Stimulated activated CD4-positive, alpha-beta T cell treated with anti-CD3 and anti-CD28 coated beads, Interleukin-4, amount 100 ng/mL, for 48 hours (primary cell): Measurements from ENCODE around the gene COX7C.

Source experiments
- DNase-seq, 2 donors: peaks; one replicate each; pipeline ENCODE4 v3.0.0-alpha.2; 2020; ENCODE audit warnings: low read depth in 2 of 2

COX7C gene

DNA sequence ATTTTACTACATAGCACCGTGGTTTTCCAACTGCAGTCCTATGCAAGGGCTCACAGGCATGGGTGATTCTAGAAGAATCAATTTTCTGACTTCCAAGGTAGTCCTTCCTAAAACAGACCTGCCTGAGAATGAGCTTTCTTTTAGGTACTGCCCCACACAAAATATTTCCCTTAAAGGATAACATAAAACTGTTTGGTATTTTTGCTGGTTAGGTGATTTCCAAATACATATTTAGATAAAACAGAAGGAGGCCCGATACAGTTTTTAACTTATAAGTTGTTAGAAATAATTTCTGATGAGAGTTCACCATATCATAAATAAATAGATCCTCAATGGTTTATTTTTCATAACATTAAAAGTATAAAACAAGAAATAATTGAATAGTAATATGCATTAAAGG is 46.4 kb downstream of the COX7C start:
- no peak for DNase-seq

DNA sequence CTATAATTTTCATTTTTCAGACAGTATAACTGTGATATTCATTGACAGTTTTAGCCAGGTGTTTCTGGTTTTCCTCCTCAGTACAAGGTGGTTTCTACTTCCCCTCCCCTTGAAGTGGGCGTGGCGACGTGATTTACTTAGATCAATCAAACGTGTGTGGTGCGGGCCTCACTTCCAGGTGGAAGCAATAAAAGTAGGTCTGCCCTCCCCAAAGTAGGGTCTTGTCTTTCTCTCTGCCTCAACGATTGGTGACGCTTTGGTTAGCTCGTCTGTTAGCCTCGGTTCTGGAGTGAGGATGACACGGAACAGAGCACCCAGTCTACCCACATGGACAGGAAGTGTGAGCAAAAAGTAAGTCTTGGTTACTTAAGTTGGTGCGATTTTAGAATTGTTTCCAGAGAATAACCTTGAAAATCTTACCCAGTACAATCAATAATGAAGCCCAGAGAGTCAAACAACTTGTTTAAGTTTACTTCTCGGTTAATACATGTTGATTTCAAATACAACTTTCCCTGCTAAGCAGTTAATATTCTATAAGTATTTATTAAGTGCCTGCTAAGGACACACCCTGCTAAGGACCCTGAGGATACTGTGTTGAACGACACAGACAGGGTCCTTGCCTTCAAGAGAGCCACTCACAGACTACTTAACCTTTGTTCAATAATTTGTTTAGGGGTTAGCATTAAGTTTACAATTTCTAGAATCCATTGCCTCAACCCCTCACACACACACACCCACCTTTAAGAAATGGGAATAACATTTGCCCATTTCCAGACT is 48.4 kb downstream of the COX7C start:
- no peak for DNase-seq

DNA sequence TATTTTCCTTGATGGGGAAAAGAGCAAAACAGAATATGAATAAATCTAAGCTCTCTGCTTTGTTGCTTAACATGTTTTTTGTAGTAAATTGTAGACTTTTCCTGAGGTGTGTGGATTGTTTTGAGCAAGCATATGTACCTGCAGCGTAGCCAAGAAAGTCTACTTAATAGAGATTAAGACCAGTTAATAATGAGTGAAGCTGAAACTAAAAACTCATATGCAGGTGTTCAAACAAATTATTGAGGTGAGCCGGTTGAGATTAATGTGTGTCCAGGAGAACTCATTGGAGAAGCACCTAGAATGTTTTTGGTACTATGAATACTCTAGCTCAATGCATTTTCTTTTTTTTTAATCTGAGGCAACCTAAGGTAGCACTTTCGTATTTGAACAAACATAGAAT is 49.2 kb downstream of the COX7C start:
- DNase-seq = no peak
